Measurements from ENCODE around the gene TLR7. TPM values are rescaled to one million over a fixed set of nuclear protein-coding genes. Genes with fewer than 3 reads are reported as not detected.

Gene TLR7
- total and polyA plus RNA-seq, 9 of the 15 experiments (the other 6 are each of a cell fraction or from before 2014, with no cell fraction given): 0.04 to 0.13 (median 0.07) TPM; not detected in 6

- CTCF ChIA-PET (ENCODE audit: low intra/inter-chr PET ratio): no interaction called here
Observed at GRCh38 chrX:12872741-12873140, 5.9 kb downstream of the TLR7 start.

More at GRCh38 chrX:12872741-12873140, 5.9 kb downstream of the TLR7 start:
- H3K9ac ChIP-seq (ENCODE audit: insufficient read depth in 1 of 2, low read depth in 2 of 2, low read length in 2 of 2): no peak overlapping the region
- H3K27me3 ChIP-seq (ENCODE audit: control insufficient read depth in 2 of 2, insufficient read depth in 2 of 2, low read length in 2 of 2): peaks cover 0 to 7% of the 10 kb centered on the region in 2 experiments; a peak in 1 of 5 replicates
- H3K9me1 ChIP-seq (ENCODE audit: control insufficient read depth, insufficient read depth, low read length): no peaks in the 10 kb centered on the region
- no peak overlapping the region for H2AFZ ChIP-seq (ENCODE audit: low read depth, low read length)
- no peak for FAIRE-seq
- no peaks in the 10 kb centered on the region for H3K79me2 ChIP-seq (ENCODE audit: control insufficient read depth, insufficient read depth, low read length)
- no peak overlapping the region for H3K27ac ChIP-seq (ENCODE audit: extremely low read depth, low read depth, low read length)
- no peak for TF ChIP-seq SMAD1 (IDR thresholded peaks at IDR 0.05; ENCODE audit: low read depth, low read length, partially characterized antibody)
- no peak for TF ChIP-seq E2F6 (IDR thresholded peaks at IDR 0.05; ENCODE audit: borderline replicate concordance in 1 of 2, extremely low read depth in 1 of 2, insufficient read depth in 1 of 2, insufficient read length in 1 of 2, low read depth in 1 of 2, low read length in 1 of 2, poor library complexity in 1 of 2, severe bottlenecking in 1 of 2)
- TF ChIP-seq ZBTB12 (CRISPR knock-in tag; IDR thresholded peaks at IDR 0.05): no peak
- TF ChIP-seq ESRRB (CRISPR knock-in tag; IDR thresholded peaks at IDR 0.05; ENCODE audit: borderline replicate concordance): no peak
- no peak for TF ChIP-seq ELF2 (CRISPR knock-in tag; IDR thresholded peaks at IDR 0.05)
- no peak for TF ChIP-seq VEZF1 (CRISPR knock-in tag; IDR thresholded peaks at IDR 0.05)
- TF ChIP-seq TBP (optimal IDR thresholded peaks at IDR 0.05; ENCODE audit: low read depth, low read length): no peak
- TF ChIP-seq ZSCAN32 (CRISPR knock-in tag; IDR thresholded peaks at IDR 0.05): no peak
- TF ChIP-seq NFYB (IDR thresholded peaks at IDR 0.05; ENCODE audit: extremely low read depth, insufficient read length): no peak
- TF ChIP-seq, protein P1, sequence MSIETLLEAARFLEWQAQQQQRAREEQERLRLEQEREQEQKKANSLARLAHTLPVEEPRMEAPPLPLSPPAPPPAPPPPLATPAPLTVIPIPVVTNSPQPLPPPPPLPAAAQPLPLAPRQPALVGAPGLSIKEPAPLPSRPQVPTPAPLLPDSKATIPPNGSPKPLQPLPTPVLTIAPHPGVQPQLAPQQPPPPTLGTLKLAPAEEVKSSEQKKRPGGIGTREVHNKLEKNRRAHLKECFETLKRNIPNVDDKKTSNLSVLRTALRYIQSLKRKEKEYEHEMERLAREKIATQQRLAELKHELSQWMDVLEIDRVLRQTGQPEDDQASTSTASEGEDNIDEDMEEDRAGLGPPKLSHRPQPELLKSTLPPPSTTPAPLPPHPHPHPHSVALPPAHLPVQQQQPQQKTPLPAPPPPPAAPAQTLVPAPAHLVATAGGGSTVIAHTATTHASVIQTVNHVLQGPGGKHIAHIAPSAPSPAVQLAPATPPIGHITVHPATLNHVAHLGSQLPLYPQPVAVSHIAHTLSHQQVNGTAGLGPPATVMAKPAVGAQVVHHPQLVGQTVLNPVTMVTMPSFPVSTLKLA (conservative IDR thresholded peaks at IDR 0.05): no peak
- TF ChIP-seq FIP1L1 (IDR thresholded peaks at IDR 0.05; ENCODE audit: low read depth, low read length, poor library complexity, severe bottlenecking): no peak
- TF ChIP-seq GABPB1 (CRISPR knock-in tag; IDR thresholded peaks at IDR 0.05): no peak
- TF ChIP-seq TEAD4 (IDR thresholded peaks at IDR 0.05; ENCODE audit: low read length): no peak
- TF ChIP-seq TEAD4 (CRISPR knock-in tag; IDR thresholded peaks at IDR 0.05; ENCODE audit: borderline replicate concordance): no peak
- no peak for TF ChIP-seq HIVEP1 (CRISPR knock-in tag; IDR thresholded peaks at IDR 0.05)
- TF ChIP-seq FOXA3 (CRISPR knock-in tag; conservative IDR thresholded peaks at IDR 0.05 in 1 of 2, IDR thresholded peaks at IDR 0.05 in 1 of 2): no peak
- H4K20me1 ChIP-seq (replicated peaks; ENCODE audit: control insufficient read depth, insufficient read depth, low read length): no peaks in the 10 kb centered on the region
- no peaks in the 10 kb centered on the region for H3K36me3 ChIP-seq (ENCODE audit: control insufficient read depth, insufficient read depth, low read length)
- no peaks in the 10 kb centered on the region; a peak in 1 of 5 replicates for H3K4me1 ChIP-seq (replicated peaks in 1 of 2; ENCODE audit: control insufficient read depth in 2 of 2, insufficient read depth in 2 of 2, low read length in 2 of 2)
- no peak for DNase-seq (ENCODE audit: extremely low read depth in 1 of 4, low spot score in 3 of 4)
- in situ Hi-C loops (cut with MboI) (no loop called here), intact Hi-C loops (cut with micrococcal nuclease) (no loop called here)
- no peak overlapping the region for H3K4me2 ChIP-seq (ENCODE audit: insufficient read depth, low read length)
- BruUV-seq (replicated peaks): no TSS peak
- H3K4me3 ChIP-seq: no peak overlapping the region
- 0% methylated on average over 3 of the region's 4 CpGs for WGBS (ENCODE audit: insufficient coverage, low coverage, missing lambda C conversion rate)
- no peaks in the 10 kb centered on the region for H3K9me3 ChIP-seq (replicated peaks; ENCODE audit: control insufficient read depth, insufficient read depth, low read depth, low read length)
- ATAC-seq: no peak
- POLR2A ChIA-PET: interaction anchor here (0.6 kb wide), 1 partner anchor 491 kb away, joined by 4 read pairs; no protein-coding TSS in a partner anchor
